Uterus (tissue), 4 donors: ENCODE data around the gene ASIC1. TPM values are rescaled to one million over a fixed set of nuclear protein-coding genes. Genes with fewer than 3 reads are reported as not detected.
"Not testable (repeated sequence)": the region's sequence is repeated elsewhere in the genome, so short reads cannot be mapped to it uniquely, and the experiment has no call there.

Experiments used
- DNase-seq, 2 donors: peaks; one replicate each; pipeline ENCODE4 v3.0.0-alpha.2; 2019 to 2020
- H3K27ac ChIP-seq, 2 donors: fragments of 200-600 bp; sonication (generic); 1 replicate in 1 of 2; 2 replicates in 1 of 2; pipeline ENCODE4 v1.5.1; 2016 to 2018
- H3K27me3 ChIP-seq, 2 donors: fragments of 200-600 bp; sonication (generic); one replicate each; pipeline ENCODE4 v1.5.1; 2018 to 2019; ENCODE audit warnings: control low read depth in 1 of 2
- H3K36me3 ChIP-seq, 2 donors: fragments of 200-600 bp; sonication (generic); one replicate each; pipeline ENCODE4 v1.5.1; 2019; ENCODE audit warnings: control low read depth in 1 of 2
- H3K4me1 ChIP-seq, 2 donors: fragments of 200-600 bp; sonication (generic); one replicate each; pipeline ENCODE4 v1.5.1; 2018 to 2019; ENCODE audit warnings: control low read depth in 1 of 2
- H3K4me3 ChIP-seq, 2 donors: fragments of 200-600 bp; sonication (generic); 1 replicate in 1 of 2; 2 replicates in 1 of 2; pipeline ENCODE4 v1.5.1; 2018 to 2019; ENCODE audit warnings: mild to moderate bottlenecking in 1 of 2
- H3K9me3 ChIP-seq, 2 donors: fragments of 200-600 bp; sonication (generic); one replicate each; pipeline ENCODE4 v1.5.1; 2019; ENCODE audit warnings: control low read depth in 1 of 2
- POLR2A ChIP-seq, 2 donors: fragments of 450-650 bp; IDR thresholded peaks; one replicate each; pipeline ENCODE4 v1.6.1; 2016; ENCODE audit warnings: antibody characterized with exemption in 2 of 2, mild to moderate bottlenecking in 1 of 2, moderate library complexity in 1 of 2
- intact Hi-C: fragments of 100-400 bp; cut with DNase I; formaldehyde crosslinking; loops from one replicate; pipeline ENCODE4 v1.15.1; 2023; ENCODE audit warnings: low total_unique reads
- total RNA-seq, 4 donors: library from RNA; depleted of rRNA in 3 of 4; stranded (reverse); fragments of >200 nt in 3 of 4; gene quantifications; one replicate each; pipeline versions ENCODE4 v1.1.0 to v1.2.4, GENCODE V29; 2014 to 2023
- TF ChIP-seq, protein P1 (sequence below), 4 experiments: fragments of 200-600 bp in 2 of 4; fragments of 450-650 bp in 2 of 4; sonication (generic) in 2 of 4; IDR thresholded peaks; one replicate each; pipeline ENCODE4 v1.5.1; 2016 to 2019; ENCODE audit warnings: antibody characterized with exemption in 4 of 4, mild to moderate bottlenecking in 2 of 4, moderate library complexity in 1 of 4
- donor health status: DM: yes; HTN: yes; CAD: no.

The ASIC1 gene
- total RNA-seq, 4 donors from 2014 or later: 3.5 to 5.6 TPM; not detected in 2

- intact Hi-C loops: no loop called here
- H3K4me1 ChIP-seq: no peaks in the 10 kb centered on the region
- H3K36me3 ChIP-seq: no peaks in the 10 kb centered on the region
- no peaks in the 10 kb centered on the region for H3K27me3 ChIP-seq
- no peaks in the 10 kb centered on the region for H3K9me3 ChIP-seq
- H3K4me3 ChIP-seq: no peak overlapping the region
- no peak for DNase-seq
- TF ChIP-seq, protein P1, sequence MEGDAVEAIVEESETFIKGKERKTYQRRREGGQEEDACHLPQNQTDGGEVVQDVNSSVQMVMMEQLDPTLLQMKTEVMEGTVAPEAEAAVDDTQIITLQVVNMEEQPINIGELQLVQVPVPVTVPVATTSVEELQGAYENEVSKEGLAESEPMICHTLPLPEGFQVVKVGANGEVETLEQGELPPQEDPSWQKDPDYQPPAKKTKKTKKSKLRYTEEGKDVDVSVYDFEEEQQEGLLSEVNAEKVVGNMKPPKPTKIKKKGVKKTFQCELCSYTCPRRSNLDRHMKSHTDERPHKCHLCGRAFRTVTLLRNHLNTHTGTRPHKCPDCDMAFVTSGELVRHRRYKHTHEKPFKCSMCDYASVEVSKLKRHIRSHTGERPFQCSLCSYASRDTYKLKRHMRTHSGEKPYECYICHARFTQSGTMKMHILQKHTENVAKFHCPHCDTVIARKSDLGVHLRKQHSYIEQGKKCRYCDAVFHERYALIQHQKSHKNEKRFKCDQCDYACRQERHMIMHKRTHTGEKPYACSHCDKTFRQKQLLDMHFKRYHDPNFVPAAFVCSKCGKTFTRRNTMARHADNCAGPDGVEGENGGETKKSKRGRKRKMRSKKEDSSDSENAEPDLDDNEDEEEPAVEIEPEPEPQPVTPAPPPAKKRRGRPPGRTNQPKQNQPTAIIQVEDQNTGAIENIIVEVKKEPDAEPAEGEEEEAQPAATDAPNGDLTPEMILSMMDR (IDR thresholded peaks at IDR 0.05): no peak
- no peak for TF ChIP-seq POLR2A (IDR thresholded peaks at IDR 0.05)
- H3K27ac ChIP-seq: no peak overlapping the region
Measured at GRCh38 chr12:50022903-50023302, 34.5 kb upstream of the ASIC1 start.

DNA sequence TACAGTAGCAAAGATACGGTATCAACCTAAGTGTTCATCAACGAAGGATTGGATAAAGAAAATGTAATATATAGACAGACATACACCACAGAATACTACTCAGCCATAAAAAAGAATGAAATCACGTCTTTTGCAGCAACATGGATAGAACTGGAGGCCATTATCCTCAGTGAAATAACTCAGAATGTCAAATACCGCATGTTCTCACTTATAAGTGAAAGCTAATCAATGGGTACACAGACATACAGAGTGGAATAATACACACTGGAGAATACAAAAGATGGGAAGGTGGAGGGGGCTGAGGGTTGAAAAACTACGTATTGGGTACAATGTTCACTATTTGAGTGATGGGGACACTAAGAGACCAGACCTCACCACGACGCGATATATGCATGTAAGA, 33.2 kb upstream of the ASIC1 start:
- no peaks in the 10 kb centered on the region for H3K4me1 ChIP-seq
- no peaks in the 10 kb centered on the region for H3K9me3 ChIP-seq
- H3K27me3 ChIP-seq: no peaks in the 10 kb centered on the region
- intact Hi-C loops: no loop called here
- H3K36me3 ChIP-seq: no peaks in the 10 kb centered on the region
- TF ChIP-seq, protein P1 (IDR thresholded peaks at IDR 0.05): no peak
- TF ChIP-seq POLR2A (IDR thresholded peaks at IDR 0.05): no peak
- no peak overlapping the region for H3K27ac ChIP-seq
- no peak overlapping the region for H3K4me3 ChIP-seq
- no peak for DNase-seq

DNA sequence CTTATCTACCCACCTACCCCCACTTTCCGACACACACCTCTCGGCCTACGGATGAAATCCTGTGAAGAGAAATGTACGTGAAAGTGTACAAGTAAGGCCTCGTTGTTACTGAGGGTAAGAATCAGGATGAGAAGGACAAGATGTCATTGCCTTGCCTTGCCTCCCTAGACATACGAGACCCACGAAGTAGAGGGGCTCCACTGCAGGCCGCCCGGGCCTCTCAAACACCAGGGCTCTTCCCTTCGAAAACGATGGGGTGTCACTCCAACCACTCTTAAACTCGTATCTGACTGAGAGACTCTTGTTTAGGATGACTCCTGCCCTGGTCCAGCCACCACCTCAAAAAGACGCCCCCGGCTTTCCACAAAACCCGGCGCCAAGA, 32.6 kb upstream of the ASIC1 start:
- peak overlapping the region; percentile 41 to 53 for H3K27ac ChIP-seq
- intact Hi-C loops: no loop called here

GRCh38 chr12:50025187-50026059, 32.0 kb upstream of the ASIC1 start, which contains the start of gene RACGAP1:
TSS of gene RACGAP1 (minus strand) at chr12:50025494. CDS start at chr12:50016715, 8,779 bp downstream.
- intact Hi-C loops: no loop called here
- Histone ChIP-seq H3K4me3 (peak within 1 kb of the TSS; percentile 53 to 82), H3K4me1 (no peaks in the 10 kb centered on the region), H3K36me3 (no peaks in the 10 kb centered on the region), H3K27me3 (no peaks in the 10 kb centered on the region), H3K27ac (peak within 1 kb of the TSS; percentile 41 to 53), H3K9me3 (no peaks in the 10 kb centered on the region)
- TF ChIP-seq, protein P1 (IDR thresholded peaks at IDR 0.05): no peak
- TF ChIP-seq POLR2A (IDR thresholded peaks at IDR 0.05): peak in 1 of 2 donors; percentile 21
- peak; percentile 94 to 97 for DNase-seq

More for the DNA sequence above, 32.6 kb upstream of the ASIC1 start:
- no peak for TF ChIP-seq POLR2A (IDR thresholded peaks at IDR 0.05)
- Histone ChIP-seq H3K36me3 (no peaks in the 10 kb centered on the region), H3K9me3 (no peaks in the 10 kb centered on the region), H3K27me3 (no peaks in the 10 kb centered on the region), H3K4me1 (no peaks in the 10 kb centered on the region), H3K4me3 (peak overlapping the region; percentile 53 to 82)
- DNase-seq: no peak

- intact Hi-C loops: no loop called here
- H3K4me1 ChIP-seq: no peaks in the 10 kb centered on the region
- TF ChIP-seq POLR2A (IDR thresholded peaks at IDR 0.05): no peak
- TF ChIP-seq, protein P1 (IDR thresholded peaks at IDR 0.05): no peak
Measured at GRCh38 chr12:50026691-50027090, 30.7 kb upstream of the ASIC1 start.

GRCh38 chr12:50030449-50030848, 26.9 kb upstream of the ASIC1 start:
- H3K27ac ChIP-seq, H3K36me3 ChIP-seq, DNase-seq, H3K4me1 ChIP-seq, H3K27me3 ChIP-seq, H3K4me3 ChIP-seq, intact Hi-C loops, H3K9me3 ChIP-seq: not testable (repeated sequence)

More at GRCh38 chr12:50026691-50027090, 30.7 kb upstream of the ASIC1 start:
- Histone ChIP-seq H3K4me3 (no peak overlapping the region), H3K9me3 (no peaks in the 10 kb centered on the region), H3K27ac (no peak overlapping the region), H3K36me3 (no peaks in the 10 kb centered on the region), H3K27me3 (no peaks in the 10 kb centered on the region)
- no peak for DNase-seq
